Ramos (cell line): ENCODE data around the gene MAST2.

Experiments
- in situ Hi-C: fragments of 300-500 bp; cut with MboI; formaldehyde crosslinking; loops from one replicate; pipeline ENCODE4 v1.14.3; 2022; ENCODE audit warnings: low sequenced_read_pairs; ENCODE audit not compliant: unreplicated experiment

Gene MAST2

DNA sequence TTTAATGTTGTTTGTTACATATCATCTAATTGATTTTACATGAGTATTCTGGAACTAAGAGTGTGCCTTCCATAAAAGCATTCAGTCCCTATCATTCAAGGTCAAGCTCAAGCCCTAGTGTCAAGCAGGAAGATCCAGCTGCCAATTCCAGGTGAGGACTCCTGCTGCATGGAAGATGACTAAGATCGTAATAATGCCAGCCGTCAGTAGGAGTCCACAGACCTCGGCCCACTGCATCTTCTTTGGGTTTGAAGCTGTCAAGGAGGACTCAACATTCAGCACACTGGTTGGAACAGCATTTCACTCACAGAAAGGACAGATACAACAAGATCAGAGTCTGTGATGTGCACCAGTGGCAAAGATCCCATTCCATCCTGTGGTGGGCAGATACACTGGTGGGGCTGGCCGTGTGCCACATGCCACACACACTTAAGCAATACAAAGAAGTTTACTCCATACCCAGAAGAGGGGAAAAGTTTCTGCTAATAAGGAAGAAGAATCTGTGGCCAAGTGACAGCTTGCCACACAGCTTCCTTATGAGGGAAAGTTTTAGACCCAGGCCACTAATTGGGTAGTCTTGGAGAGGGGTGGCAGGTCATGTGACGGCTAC, 168.6 kb downstream of the MAST2 start:
- in situ Hi-C loops, result no loop called here

DNA sequence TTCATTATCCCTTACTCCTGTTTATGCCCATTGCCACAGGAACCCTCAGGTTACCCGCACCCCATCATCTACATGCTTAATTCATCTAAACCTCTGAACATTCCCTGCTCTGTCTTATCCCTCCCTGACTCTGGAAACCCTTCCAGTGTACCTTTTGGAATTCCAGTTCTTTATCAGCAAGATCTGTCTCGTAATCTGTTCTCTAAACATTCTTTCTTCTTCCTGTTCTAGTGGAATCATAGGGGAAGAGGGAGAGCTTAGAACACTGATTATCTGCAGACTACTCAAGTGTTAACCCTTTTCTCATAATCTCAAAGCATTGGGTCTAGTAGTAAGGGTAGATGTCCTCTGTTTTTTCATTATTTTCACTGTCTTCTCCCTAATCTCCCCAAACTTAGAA, 169.2 kb downstream of the MAST2 start:
- in situ Hi-C loops, result no loop called here

DNA sequence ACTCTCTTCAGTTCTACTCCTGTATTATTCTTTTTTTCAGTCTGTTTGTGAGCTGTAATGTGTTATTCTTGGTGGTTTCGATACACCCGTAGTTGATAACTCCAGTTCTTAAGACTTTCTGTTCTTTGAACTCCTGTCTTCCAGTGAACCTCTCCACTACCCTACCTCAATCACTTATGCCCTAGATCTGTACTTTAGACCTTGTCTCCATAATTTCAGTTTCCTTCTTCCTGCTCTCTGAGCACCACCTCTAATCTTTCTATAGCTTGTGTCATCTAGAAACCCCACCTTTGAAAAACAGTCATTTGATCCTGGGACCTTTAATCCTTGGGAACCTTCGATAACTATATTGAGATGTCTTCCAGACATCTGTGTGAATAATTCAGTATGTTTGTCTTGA, 169.7 kb downstream of the MAST2 start:
- in situ Hi-C loops, result no loop called here

GRCh38 chr1:45974541-45975269, 171.3 kb downstream of the MAST2 start:
- in situ Hi-C loops, result no loop called here

GRCh38 chr1:45976623-45977022, 173.2 kb downstream of the MAST2 start:
- in situ Hi-C loops, result no loop called here

DNA sequence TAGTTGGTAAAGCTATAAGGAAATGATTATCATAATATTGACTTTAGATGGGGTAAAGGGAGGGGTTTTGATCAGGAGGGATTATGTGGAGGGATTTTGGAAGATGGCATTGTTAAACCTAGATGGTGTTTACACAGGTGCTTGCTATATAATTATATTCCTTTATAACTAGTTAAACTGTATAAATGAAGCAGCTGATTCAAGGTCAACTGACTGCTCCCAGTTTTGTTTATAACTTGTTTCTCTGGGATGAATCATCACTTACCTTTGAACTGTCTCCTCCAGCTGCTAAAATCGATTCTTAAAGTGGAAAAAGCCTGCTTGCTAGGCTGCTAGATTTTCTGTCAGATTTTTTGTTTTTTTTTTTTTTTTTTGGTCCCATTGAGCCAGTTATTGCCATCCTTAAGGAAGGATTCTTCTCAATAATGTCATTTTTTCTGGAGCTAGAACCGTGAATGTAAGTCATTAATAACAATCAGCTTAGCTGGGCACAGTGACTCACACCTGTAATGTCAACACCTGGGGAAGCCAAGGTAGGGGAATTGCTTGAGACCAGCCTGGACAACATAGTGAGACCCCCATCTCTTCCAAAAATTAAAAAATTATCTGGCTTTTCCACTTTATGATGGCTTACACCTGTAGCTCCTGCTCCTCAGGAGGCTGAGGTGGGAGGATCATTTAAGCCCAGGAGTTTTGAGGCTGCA, 175.8 kb downstream of the MAST2 start:
- in situ Hi-C loops, result no loop called here

- in situ Hi-C loops, result no loop called here
These were observed 176.4 kb downstream of the MAST2 start for GRCh38 chr1:45979778-45980176.

DNA sequence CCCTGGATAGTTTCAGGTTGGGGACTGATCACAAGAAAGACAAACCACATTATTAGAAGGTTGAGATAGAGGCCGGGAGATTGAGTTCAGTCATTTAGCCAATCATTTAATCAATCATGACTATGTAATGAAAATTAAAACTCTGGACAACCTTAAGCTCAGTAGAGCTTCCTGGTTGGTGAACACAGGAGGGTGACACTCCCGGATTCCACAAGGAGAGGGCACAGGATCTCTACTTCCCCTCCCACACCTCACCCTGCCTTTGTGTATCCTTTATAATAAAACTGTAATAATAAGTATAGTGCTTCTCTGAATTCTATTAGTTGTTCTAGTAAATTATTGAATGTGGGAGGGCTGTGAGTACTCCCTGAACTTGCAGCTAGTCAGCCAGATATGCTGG, 178.9 kb downstream of the MAST2 start:
- in situ Hi-C loops, result no loop called here

DNA sequence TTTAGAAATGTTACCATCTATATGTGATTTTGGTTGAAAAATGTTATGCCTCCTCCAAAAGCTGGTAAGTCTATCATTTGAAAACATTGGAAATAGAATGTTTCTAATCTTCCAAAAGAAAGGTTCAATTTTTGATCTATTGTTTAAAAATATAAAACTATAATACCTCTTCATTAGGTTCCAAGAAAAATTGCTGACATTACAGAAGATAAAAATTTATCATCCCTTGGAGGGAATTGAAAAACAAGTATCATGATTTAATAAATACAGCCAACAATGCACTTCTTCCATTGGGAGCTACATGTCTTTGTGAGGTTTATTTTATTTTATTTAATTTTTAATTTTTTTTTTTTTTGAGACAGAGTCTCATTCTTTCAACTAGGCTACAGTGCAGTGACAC, 180.6 kb downstream of the MAST2 start:
- in situ Hi-C loops, result no loop called here

DNA sequence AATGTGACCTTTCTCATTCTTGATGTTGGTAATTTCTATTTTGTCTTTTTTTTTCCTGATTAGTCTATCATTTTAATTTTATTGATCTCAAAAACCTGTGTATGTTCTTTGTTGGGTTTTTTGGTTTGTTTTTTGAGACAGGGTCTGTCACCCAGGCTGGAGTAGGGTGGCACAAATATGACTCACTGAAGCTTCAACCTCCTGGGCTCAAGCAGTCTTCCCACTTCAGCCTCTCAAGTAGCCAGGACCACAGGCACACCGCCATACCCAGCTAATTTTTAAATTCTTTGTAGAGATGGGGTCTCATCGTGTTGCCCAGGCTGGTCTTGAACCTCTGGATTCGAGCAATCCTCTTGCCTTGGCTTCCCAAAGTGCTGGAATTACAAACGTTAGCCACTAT, 183.8 kb downstream of the MAST2 start:
- in situ Hi-C loops, result no loop called here

DNA sequence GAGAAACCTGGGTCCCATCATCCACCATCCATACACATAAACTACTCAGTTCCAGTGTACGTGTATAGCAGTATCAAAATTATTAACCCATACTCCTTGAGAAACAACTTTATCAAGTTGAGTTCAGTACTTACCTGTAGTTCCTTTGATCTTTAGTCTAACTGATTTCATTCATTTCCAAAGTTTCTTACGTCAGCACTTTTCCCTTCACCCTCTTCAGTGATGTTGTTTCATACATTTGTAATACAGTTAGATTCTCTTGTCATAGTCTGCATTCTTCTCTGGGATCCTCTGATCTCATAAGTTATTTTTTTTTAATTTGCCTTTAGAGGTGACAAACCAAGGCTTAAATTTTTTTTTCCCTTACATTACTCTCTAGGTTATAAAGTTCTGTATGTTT, 185.8 kb downstream of the MAST2 start:
- in situ Hi-C loops, result no loop called here

DNA sequence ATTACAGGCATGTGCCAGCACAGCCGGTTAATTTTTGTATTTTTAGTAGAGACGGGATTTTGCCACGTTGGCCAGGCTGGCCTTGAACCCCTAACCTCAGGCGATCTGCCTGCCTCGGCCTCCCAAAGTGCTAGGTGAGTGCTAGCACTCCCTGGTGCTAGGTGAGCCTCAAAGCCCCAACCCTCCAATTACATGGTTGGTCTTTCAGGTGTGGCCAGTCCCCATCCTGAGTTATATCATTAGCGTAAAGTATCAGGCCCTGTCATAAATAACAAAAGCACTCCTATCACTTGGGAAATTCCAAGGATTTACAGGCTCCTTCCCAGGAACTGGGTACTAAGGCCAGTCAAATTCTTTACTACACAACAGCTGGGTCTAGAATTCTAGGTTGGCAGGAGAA, 191.0 kb downstream of the MAST2 start:
- in situ Hi-C loops, result no loop called here

DNA sequence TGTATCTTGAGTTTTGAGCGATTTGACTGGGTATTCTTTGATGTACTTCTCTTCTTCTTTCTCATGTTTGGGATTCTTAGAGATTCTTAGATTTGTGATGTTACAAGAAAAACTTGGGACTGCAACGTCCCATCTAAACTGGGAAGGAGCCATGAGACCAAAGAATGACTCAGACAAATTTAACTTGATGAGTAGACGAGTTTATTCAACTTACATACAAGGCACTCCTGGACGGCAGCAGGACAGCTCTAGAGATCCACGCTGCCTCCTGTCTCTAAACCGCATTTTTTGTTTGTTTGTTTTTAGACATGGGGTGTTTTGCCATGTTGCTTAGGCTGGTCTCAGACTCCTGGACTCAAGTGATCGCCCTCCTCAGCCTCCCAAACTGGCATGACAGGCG, 191.9 kb downstream of the MAST2 start:
- in situ Hi-C loops, result no loop called here

- in situ Hi-C loops, result no loop called here
These were observed 194.7 kb downstream of the MAST2 start for GRCh38 chr1:45998020-45998617.

- in situ Hi-C loops, result no loop called here
These were observed 196.1 kb downstream of the MAST2 start for GRCh38 chr1:45999507-45999906.

GRCh38 chr1:46001081-46001785, 197.8 kb downstream of the MAST2 start:
- in situ Hi-C loops, result no loop called here

- in situ Hi-C loops, result no loop called here
These were observed 199.2 kb downstream of the MAST2 start for GRCh38 chr1:46002551-46003150.

- in situ Hi-C loops, result no loop called here
These were observed 199.9 kb downstream of the MAST2 start for GRCh38 chr1:46003315-46003714.

- in situ Hi-C loops, result no loop called here
These were observed 201.1 kb downstream of the MAST2 start for GRCh38 chr1:46004492-46004891.

- in situ Hi-C loops, result no loop called here
These were observed 202.2 kb downstream of the MAST2 start for GRCh38 chr1:46005594-46005993.
